ENCODE measurements around the gene MRPL52. TPM values are rescaled to one million over a fixed set of nuclear protein-coding genes. Genes with fewer than 3 reads are reported as not detected.

The MRPL52 gene
- total and polyA plus RNA-seq, 2 of the 13 experiments (the other 11 are each of a cell fraction or from before 2014, with no cell fraction given), result 118 to 329 TPM

GRCh38 chr14:22829661-22830442 is at the start of gene MRPL52 (continued):
- TF ChIP-seq JARID2 (CRISPR knock-in tag; IDR thresholded peaks at IDR 0.05; ENCODE audit: insufficient replicate concordance) (no peak), ZNF260 (CRISPR knock-in tag; IDR thresholded peaks at IDR 0.05; ENCODE audit: borderline replicate concordance, low read depth) (peak; percentile 75; the same call in 1 of the 2 replicates), NCOA5 (CRISPR knock-in tag; IDR thresholded peaks at IDR 0.05) (0 out of 2 replicates have a peak, but pooled peaks have one; percentile 73), ZFP62 (CRISPR knock-in tag; IDR thresholded peaks at IDR 0.05) (no peak), ZNF788 (CRISPR knock-in tag; IDR thresholded peaks at IDR 0.05; ENCODE audit: borderline replicate concordance) (peak; percentile 54; the same call in 1 of the 2 replicates), ZNF446 (CRISPR knock-in tag; IDR thresholded peaks at IDR 0.05) (no peak; the same call in none of the 2 replicates), CEBPG (CRISPR knock-in tag; IDR thresholded peaks at IDR 0.05) (no peak; the same call in 1 of the 2 replicates), HNRNPK (IDR thresholded peaks at IDR 0.05; ENCODE audit: low read depth, low read length, poor library complexity, severe bottlenecking) (no peak), IRF2 (CRISPR knock-in tag; IDR thresholded peaks at IDR 0.05) (peak; percentile 84; the same call in 1 of the 2 replicates), TCF7L2 (IDR thresholded peaks at IDR 0.05; ENCODE audit: low read depth, low read length) (no peak), ZNF83 (CRISPR knock-in tag; IDR thresholded peaks at IDR 0.05; ENCODE audit: borderline replicate concordance) (peak; percentile 98; the same call in 1 of the 2 replicates), HBP1 (CRISPR knock-in tag; IDR thresholded peaks at IDR 0.05; ENCODE audit: low read depth) (peak; percentile 74; the same call in 1 of the 2 replicates), RELA (CRISPR knock-in tag; IDR thresholded peaks at IDR 0.05) (no peak), CCAR2 (optimal IDR thresholded peaks at IDR 0.05; ENCODE audit: low read depth, low read length) (no peak), ZNF770 (CRISPR knock-in tag; IDR thresholded peaks at IDR 0.05) (no peak), ZNF282 (IDR thresholded peaks at IDR 0.05; ENCODE audit: partially characterized antibody) (no peak), NCOA1 (CRISPR knock-in tag; IDR thresholded peaks at IDR 0.05) (peak; percentile 90), ZNF318 (CRISPR knock-in tag; IDR thresholded peaks at IDR 0.05) (peak; percentile 98)

All from HepG2 (cell line).